GM06990 (cell line): ENCODE results near the gene EYS.

Experiments
- DNase-seq: peaks from one replicate; pipeline ENCODE4 v3.0.0-alpha.2; 2011; ENCODE audit not compliant: insufficient read length; ENCODE audit errors: extremely low read depth
- H3K27me3 ChIP-seq: replicated peaks from 2 replicates; pipeline ENCODE4 v1.6.0; 2011; ENCODE audit warnings: low read length; ENCODE audit not compliant: control insufficient read depth, insufficient read depth
- H3K36me3 ChIP-seq: 2 replicates; pipeline ENCODE4 v1.5.1; 2011; ENCODE audit warnings: low read length; ENCODE audit not compliant: control insufficient read depth, insufficient read depth
- H3K4me3 ChIP-seq: replicated peaks from 2 replicates; pipeline ENCODE4 v1.5.1; 2011; ENCODE audit warnings: low read depth, mild to moderate bottlenecking, control low read depth, low read length
- TF ChIP-seq, protein P1 (sequence below): IDR thresholded peaks from 2 replicates; pipeline ENCODE4 v1.5.1; 2011; ENCODE audit warnings: low read length, control low read depth, mild to moderate bottlenecking, inconsistent platforms; ENCODE audit not compliant: insufficient read depth, poor library complexity, severe bottlenecking

EYS gene

DNA sequence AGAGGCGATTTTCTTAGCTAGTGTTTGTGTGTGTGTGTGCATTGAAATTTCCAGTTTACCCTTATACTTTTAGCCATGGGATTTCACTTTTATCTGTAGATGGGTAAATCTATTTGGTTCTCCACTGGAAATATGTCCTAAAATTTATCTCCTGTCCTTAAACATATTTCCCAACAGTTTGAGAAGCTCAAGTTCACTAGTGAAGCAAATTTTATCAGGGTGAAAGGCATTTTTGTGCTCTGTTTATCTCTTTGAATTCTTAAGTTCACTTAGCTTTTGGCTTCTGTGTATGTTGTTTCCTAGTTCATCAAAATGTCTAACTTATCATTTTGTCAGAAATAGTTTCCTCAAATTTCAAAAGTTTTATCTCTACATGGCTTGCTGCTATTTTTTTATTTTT is 1509.8 kb downstream of the EYS start:
- H3K36me3 ChIP-seq = no peaks in the 10 kb centered on the region
- H3K4me3 ChIP-seq = no peak overlapping the region
- TF ChIP-seq, protein P1, sequence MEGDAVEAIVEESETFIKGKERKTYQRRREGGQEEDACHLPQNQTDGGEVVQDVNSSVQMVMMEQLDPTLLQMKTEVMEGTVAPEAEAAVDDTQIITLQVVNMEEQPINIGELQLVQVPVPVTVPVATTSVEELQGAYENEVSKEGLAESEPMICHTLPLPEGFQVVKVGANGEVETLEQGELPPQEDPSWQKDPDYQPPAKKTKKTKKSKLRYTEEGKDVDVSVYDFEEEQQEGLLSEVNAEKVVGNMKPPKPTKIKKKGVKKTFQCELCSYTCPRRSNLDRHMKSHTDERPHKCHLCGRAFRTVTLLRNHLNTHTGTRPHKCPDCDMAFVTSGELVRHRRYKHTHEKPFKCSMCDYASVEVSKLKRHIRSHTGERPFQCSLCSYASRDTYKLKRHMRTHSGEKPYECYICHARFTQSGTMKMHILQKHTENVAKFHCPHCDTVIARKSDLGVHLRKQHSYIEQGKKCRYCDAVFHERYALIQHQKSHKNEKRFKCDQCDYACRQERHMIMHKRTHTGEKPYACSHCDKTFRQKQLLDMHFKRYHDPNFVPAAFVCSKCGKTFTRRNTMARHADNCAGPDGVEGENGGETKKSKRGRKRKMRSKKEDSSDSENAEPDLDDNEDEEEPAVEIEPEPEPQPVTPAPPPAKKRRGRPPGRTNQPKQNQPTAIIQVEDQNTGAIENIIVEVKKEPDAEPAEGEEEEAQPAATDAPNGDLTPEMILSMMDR = no peak
- DNase-seq = no peak
- H3K27me3 ChIP-seq = no peaks in the 10 kb centered on the region

DNA sequence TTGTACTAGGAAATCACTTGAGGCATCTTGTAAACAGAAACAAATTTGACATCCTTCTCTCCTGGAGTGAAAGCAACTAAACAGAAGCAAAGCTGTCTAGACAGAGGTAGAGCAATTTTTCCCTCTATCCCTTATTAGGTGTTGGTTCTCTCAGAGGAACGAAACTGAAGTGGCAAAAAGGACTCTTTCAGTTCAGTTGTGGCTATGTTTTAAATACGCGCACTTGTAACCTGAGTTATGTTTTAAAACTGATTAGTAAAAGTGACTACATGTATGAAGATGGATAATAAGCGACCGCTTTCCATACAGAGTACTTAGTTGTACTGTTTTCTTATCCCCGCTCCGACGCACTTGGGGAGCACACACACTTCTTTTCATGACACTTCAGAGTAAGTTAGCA is 1520.4 kb downstream of the EYS start:
- H3K27me3 ChIP-seq = no peaks in the 10 kb centered on the region
- H3K36me3 ChIP-seq = no peaks in the 10 kb centered on the region
- TF ChIP-seq, protein P1 = no peak
- no peak for DNase-seq
- H3K4me3 ChIP-seq = no peak overlapping the region

DNA sequence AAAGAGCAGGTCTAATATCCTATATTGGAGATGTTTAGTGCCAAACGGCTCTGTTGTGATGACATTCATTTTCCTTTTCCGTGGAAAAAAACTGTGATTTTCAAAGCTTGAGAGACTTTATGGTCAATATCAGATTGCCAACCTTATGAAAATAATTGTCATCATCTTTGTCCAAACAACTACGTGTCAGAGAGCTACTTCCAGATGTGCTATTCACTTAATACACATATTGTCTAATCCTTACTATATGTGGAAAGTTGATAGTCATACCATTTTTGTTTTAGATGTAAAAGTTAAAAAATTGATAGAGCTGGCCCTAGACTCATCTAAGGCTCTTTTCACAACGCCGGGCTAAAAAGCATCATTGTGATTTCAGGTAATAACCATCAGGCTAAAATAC is 1521.4 kb downstream of the EYS start:
- no peak for DNase-seq

DNA sequence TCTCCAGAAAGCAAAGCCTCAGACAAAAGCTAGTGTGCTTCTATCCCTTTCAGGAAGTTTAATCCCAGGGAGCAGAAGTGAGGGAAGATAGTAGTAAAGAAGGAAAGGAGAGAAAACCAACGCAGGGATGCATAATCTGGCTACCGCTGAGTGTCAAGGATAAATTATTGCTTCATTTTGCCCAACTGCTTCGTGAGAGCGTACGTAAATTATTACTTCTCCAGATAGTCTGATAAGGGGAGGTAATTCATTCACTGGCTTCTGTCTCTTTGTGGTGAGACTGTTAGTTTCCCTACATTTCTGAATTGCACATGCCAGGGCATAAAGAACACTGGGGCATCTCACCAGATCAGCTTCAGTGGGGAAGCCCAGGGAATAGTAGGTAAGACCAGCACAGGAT is 1531.7 kb downstream of the EYS start:
- Histone ChIP-seq H3K27me3 (no peaks in the 10 kb centered on the region), H3K4me3 (no peak overlapping the region), H3K36me3 (no peaks in the 10 kb centered on the region)
- TF ChIP-seq, protein P1 = no peak
- no peak for DNase-seq

More for the DNA sequence above, 1521.4 kb downstream of the EYS start:
- Histone ChIP-seq H3K4me3 (no peak overlapping the region), H3K27me3 (no peaks in the 10 kb centered on the region), H3K36me3 (no peaks in the 10 kb centered on the region)
- TF ChIP-seq, protein P1 = no peak

DNA sequence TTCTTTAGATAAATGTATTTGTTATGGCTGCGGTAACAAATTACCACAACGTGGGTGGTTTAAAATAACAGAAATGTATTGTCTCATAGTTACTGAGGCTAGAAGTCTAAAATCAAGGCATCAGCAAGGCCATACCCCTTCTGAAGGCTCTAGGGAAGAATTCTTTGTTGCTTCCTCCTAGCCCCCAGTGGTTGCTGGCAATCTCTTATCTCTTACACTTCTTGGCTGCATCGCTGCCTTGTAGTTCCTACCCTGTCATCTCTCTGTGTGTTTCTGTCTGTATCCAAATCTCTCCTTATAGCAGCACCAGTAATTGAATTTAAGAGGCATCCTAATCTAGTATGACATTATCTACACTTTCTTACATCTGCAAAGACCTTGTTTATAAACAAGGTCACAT is 1536.7 kb downstream of the EYS start:
- no peak for DNase-seq
- no peak overlapping the region for H3K4me3 ChIP-seq
- H3K27me3 ChIP-seq = no peaks in the 10 kb centered on the region
- no peaks in the 10 kb centered on the region for H3K36me3 ChIP-seq
- TF ChIP-seq, protein P1 = no peak

DNA sequence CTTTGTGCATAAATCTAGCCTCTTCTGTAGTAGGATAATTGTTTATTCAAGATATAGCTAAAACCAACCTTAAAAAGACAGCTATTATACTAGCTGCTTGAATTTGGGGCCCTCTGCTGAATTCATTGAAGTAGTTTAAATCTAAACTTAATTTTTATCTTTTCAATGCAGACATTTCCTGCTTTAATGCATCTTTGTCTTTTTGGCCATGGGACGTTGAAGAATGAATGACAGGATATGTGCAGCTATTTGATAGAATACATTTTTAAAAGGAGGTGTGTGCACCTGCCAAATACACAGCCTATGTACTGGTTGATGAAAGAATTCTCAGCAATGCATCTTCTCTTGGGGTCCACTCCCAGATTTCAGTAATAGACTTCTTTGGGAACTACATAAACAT is 1546.5 kb downstream of the EYS start:
- H3K27me3 ChIP-seq = no peaks in the 10 kb centered on the region
- H3K4me3 ChIP-seq = no peak overlapping the region
- DNase-seq = no peak
- TF ChIP-seq, protein P1 = no peak
- H3K36me3 ChIP-seq = no peaks in the 10 kb centered on the region
